GM12891 (cell line): ENCODE results near the gene OXGR1.

Experiments
- DNase-seq: peaks from one replicate; pipeline ENCODE4 v3.0.0; 2011; ENCODE audit warnings: low spot score; ENCODE audit not compliant: insufficient read length
- FAIRE-seq: peaks from 2 replicates; lab custom pipeline; 2011; peaks lifted over from hg19 to GRCh38; lab: Jason Lieb, UNC
- PAX5 ChIP-seq: IDR thresholded peaks from 2 replicates; pipeline ENCODE4 v1.6.1; 2011; ENCODE audit warnings: low read length, moderate library complexity, mild to moderate bottlenecking; ENCODE audit not compliant: insufficient read depth, severe bottlenecking
- POLR2A ChIP-seq: IDR thresholded peaks from 2 replicates; pipeline ENCODE4 v1.6.1; 2011; ENCODE audit warnings: low read depth, low read length, control low read depth
- POLR2AphosphoS5 ChIP-seq: IDR thresholded peaks from 2 replicates; pipeline ENCODE4 v1.6.1; 2011; ENCODE audit warnings: low read depth, low read length, control low read depth
- POU2F2 ChIP-seq: IDR thresholded peaks from 2 replicates; pipeline ENCODE4 v1.6.1; 2011; ENCODE audit warnings: low read depth, mild to moderate bottlenecking, control low read depth, low read length, moderate library complexity
- SPI1 ChIP-seq: IDR thresholded peaks from 2 replicates; pipeline ENCODE4 v1.6.1; 2011; ENCODE audit warnings: low read depth, low read length, control low read depth
- TAF1 ChIP-seq: IDR thresholded peaks from 2 replicates; pipeline ENCODE4 v1.6.1; 2011; ENCODE audit warnings: low read depth, low read length, control low read depth

OXGR1 gene

GRCh38 chr13:97008643-97009042, 14.4 kb upstream of the OXGR1 start:
- FAIRE-seq: no peak
- TF ChIP-seq TAF1 (no peak), PAX5 (no peak), POU2F2 (no peak), POLR2AphosphoS5 (no peak), SPI1 (no peak), POLR2A (no peak)

GRCh38 chr13:97005625-97006262, 11.5 kb upstream of the OXGR1 start:
- FAIRE-seq (no peak), DNase-seq (no peak)
- TF ChIP-seq POU2F2: no peak
- TF ChIP-seq POLR2A: no peak
- no peak for TF ChIP-seq PAX5
- TF ChIP-seq SPI1: no peak
- no peak for TF ChIP-seq POLR2AphosphoS5
- no peak for TF ChIP-seq TAF1

More at GRCh38 chr13:97008643-97009042, 14.4 kb upstream of the OXGR1 start:
- DNase-seq: no peak

GRCh38 chr13:97004886-97005285, 10.6 kb upstream of the OXGR1 start:
- TF ChIP-seq POLR2AphosphoS5: no peak
- no peak for TF ChIP-seq TAF1
- no peak for TF ChIP-seq POLR2A
- TF ChIP-seq SPI1: no peak
- TF ChIP-seq PAX5: no peak
- TF ChIP-seq POU2F2: no peak
- FAIRE-seq: no peak
- DNase-seq: no peak

DNA sequence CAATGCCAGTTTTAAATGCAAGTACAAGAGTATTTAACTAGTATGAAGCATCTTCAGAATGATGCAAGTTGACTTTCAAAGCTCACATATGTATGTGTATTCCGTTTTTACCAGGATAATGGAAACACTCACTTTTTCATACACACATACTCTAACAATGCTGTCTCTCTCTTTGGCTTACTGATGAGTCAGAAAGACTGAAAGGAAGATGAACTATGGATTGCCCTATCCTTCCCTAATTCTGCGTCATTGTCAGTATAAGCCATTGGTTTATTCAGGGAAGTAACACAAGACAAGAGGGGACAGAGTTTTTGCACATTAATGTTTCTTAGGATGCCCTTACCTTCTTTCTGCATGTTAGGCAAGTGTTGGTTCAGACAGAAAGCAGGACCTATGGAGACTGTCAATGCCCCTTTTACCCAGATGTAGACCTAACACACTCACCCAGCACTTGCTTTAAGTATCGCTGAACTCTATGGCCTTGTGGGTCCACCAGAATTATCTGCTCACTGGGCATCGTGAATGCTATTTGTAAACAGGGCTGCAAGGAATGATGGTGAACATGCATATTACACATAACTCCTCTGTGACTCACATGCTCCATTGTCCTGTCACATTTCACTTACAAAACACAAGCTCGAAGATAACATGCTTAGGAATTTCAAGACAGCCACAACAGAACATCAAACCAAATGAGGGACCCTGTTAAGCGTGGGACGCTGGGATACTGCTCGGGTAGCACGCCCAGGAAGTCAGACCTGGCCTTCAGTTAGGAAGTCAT, 10.0 kb upstream of the OXGR1 start:
- no peak for DNase-seq
- TF ChIP-seq SPI1 (no peak), PAX5 (no peak), TAF1 (no peak), POLR2A (no peak), POLR2AphosphoS5 (no peak)
- FAIRE-seq: no peak

DNA sequence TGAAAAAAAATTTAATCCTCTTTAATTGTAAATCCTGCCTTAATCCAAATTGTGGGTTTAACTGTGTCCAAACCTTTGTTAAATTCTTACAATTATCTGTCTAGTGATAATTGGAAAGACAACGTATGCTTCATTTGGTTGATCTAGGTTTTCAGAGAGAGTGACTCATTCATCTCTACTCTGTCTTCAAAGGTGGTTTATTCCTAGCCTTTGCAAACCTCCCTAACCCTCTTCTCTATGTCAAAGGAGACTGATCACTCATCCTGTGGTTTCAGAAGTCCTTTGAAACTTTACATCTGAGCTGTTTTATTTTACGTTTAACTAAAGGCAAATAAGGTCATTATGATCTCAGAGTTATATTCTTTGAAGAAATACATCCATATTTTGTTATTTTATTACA, 8.8 kb upstream of the OXGR1 start:
- TF ChIP-seq POLR2AphosphoS5 (no peak), POU2F2 (no peak), POLR2A (no peak), TAF1 (no peak), PAX5 (no peak), SPI1 (no peak)
- FAIRE-seq (no peak), DNase-seq (no peak)

- TF ChIP-seq POU2F2 (no peak), TAF1 (no peak), POLR2A (no peak), SPI1 (no peak), POLR2AphosphoS5 (no peak), PAX5 (no peak)
- FAIRE-seq: no peak
Observed at GRCh38 chr13:97002581-97002980, 8.3 kb upstream of the OXGR1 start.

DNA sequence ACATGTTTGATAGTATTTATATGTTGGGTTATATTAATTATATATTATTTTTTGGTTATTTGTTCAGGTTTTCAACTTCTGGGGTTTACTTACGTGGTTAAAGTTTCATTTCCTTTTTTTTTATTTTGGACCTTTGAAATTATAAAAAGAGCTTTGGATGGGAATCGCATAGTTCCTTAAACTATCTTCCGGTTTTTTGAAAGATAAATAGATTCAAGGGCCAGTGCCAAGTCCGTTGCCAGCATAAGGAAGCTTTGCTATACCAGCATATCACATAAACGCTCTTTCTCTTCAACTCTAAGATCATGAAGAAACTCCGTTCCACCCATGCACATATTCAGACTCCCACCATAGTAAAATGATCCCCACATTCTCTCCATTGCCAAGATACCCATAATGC, 7.4 kb upstream of the OXGR1 start:
- DNase-seq: no peak
- FAIRE-seq: no peak
- TF ChIP-seq PAX5 (no peak), POLR2AphosphoS5 (no peak), TAF1 (no peak), SPI1 (no peak), POLR2A (no peak), POU2F2 (no peak)

More at GRCh38 chr13:97002581-97002980, 8.3 kb upstream of the OXGR1 start:
- DNase-seq: no peak

GRCh38 chr13:97000295-97000925, 6.1 kb upstream of the OXGR1 start:
- DNase-seq (no peak), FAIRE-seq (no peak)
- no peak for TF ChIP-seq POU2F2
- no peak for TF ChIP-seq TAF1
- no peak for TF ChIP-seq SPI1
- TF ChIP-seq PAX5: no peak
- TF ChIP-seq POLR2A: no peak
- TF ChIP-seq POLR2AphosphoS5: no peak

GRCh38 chr13:96999091-96999490, 4.8 kb upstream of the OXGR1 start:
- DNase-seq (no peak), FAIRE-seq (no peak)
- TF ChIP-seq PAX5 (no peak), POLR2A (no peak), SPI1 (no peak), POLR2AphosphoS5 (no peak), POU2F2 (no peak), TAF1 (no peak)
